OCI-LY1 (cell line): ENCODE measurements around the gene TTC17.

ENCODE experiments used
- EZH2 ChIP-seq: fragments of 200-600 bp; sonication (generic), shearing (Covaris generic); IDR thresholded peaks from 2 replicates; pipeline ENCODE4 v1.8.0; 2017; ENCODE audit warnings: borderline replicate concordance, mixed run types, mild to moderate bottlenecking, antibody characterized with exemption, low read length, moderate library complexity, mixed read lengths
- TF ChIP-seq, protein P1 (sequence below): fragments of 200-600 bp; sonication (generic), shearing (Covaris generic); IDR thresholded peaks from 2 replicates; pipeline ENCODE4 v1.5.1; 2017; ENCODE audit warnings: mild to moderate bottlenecking, antibody characterized with exemption, low read length, moderate library complexity, mixed read lengths

DNA sequence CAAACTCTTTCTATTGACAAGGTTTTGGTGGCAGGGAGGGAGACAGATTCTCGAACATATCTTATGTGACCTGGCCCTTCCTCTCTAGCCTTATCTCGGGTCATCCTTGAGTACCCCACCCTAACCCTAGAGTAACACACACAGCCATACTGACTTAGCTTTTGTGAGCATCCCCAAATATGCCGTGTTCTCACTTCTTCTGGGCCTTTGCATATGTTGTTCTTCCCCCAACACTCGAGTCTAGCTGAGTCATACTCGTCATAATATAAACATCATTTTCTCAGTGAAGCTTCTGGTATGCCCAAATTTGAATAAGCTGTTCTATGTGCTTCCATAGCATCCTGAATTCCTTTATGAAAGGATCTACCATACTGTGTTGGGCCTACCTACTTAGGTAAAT is 8.0 kb downstream of the TTC17 start:
- TF ChIP-seq, protein P1, sequence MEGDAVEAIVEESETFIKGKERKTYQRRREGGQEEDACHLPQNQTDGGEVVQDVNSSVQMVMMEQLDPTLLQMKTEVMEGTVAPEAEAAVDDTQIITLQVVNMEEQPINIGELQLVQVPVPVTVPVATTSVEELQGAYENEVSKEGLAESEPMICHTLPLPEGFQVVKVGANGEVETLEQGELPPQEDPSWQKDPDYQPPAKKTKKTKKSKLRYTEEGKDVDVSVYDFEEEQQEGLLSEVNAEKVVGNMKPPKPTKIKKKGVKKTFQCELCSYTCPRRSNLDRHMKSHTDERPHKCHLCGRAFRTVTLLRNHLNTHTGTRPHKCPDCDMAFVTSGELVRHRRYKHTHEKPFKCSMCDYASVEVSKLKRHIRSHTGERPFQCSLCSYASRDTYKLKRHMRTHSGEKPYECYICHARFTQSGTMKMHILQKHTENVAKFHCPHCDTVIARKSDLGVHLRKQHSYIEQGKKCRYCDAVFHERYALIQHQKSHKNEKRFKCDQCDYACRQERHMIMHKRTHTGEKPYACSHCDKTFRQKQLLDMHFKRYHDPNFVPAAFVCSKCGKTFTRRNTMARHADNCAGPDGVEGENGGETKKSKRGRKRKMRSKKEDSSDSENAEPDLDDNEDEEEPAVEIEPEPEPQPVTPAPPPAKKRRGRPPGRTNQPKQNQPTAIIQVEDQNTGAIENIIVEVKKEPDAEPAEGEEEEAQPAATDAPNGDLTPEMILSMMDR = no peak
- TF ChIP-seq EZH2 = no peak
